H4 (cell line): ENCODE measurements around the gene MINPP1. TPM values are rescaled to one million over a fixed set of nuclear protein-coding genes. Genes with fewer than 3 reads are reported as not detected.
"Not testable (repeated sequence)": the region's sequence is repeated elsewhere in the genome, so short reads cannot be mapped to it uniquely, and the experiment has no call there.

Experiments used
- DNase-seq: peaks from one replicate; pipeline ENCODE4 v3.0.0-alpha.2; 2015; ENCODE audit warnings: low spot score
- total RNA-seq: library from RNA; depleted of rRNA; stranded (reverse); fragments of >200 nt; shearing (Covaris generic); gene quantifications from 2 replicates; pipeline ENCODE4 v1.2.3, GENCODE V29; 2014; rRNA removed

MINPP1 gene
- total RNA-seq, 1 experiment from 2014 or later, result 63.7 TPM

GRCh38 chr10:87565010-87565409 is 60.3 kb downstream of the MINPP1 start:
- no peak for DNase-seq

- DNase-seq, result no peak
These were observed 71.2 kb downstream of the MINPP1 start for GRCh38 chr10:87575851-87576250.

- no peak for DNase-seq
These were observed 73.6 kb downstream of the MINPP1 start for GRCh38 chr10:87578160-87578841.

- no peak for DNase-seq
These were observed 74.2 kb downstream of the MINPP1 start for GRCh38 chr10:87578842-87579401.

- no peak for DNase-seq
These were observed 74.9 kb downstream of the MINPP1 start for GRCh38 chr10:87579563-87579962.

GRCh38 chr10:87580016-87580415 is 75.3 kb downstream of the MINPP1 start:
- DNase-seq, result no peak

GRCh38 chr10:87585565-87586514 is 81.1 kb downstream of the MINPP1 start:
- DNase-seq, result no peak

- no peak for DNase-seq
These were observed 85.0 kb downstream of the MINPP1 start for GRCh38 chr10:87589645-87590051.

- DNase-seq, result no peak
These were observed 86.3 kb downstream of the MINPP1 start for GRCh38 chr10:87590705-87591588.

- no peak for DNase-seq
These were observed 86.8 kb downstream of the MINPP1 start for GRCh38 chr10:87591589-87591886.

- DNase-seq, result not testable (repeated sequence)
These were observed 88.2 kb downstream of the MINPP1 start for GRCh38 chr10:87592920-87593319.

GRCh38 chr10:87593702-87594101 is 89.0 kb downstream of the MINPP1 start:
- no peak for DNase-seq

- DNase-seq, result no peak
These were observed 89.5 kb downstream of the MINPP1 start for GRCh38 chr10:87594181-87594580.

- DNase-seq, result no peak
These were observed 90.2 kb downstream of the MINPP1 start for GRCh38 chr10:87594864-87595263.

- DNase-seq, result no peak
These were observed 91.7 kb downstream of the MINPP1 start for GRCh38 chr10:87596351-87596750.

GRCh38 chr10:87598700-87599099 is 94.0 kb downstream of the MINPP1 start:
- DNase-seq, result no peak

- no peak for DNase-seq
These were observed 95.9 kb downstream of the MINPP1 start for GRCh38 chr10:87600581-87600980.

Other genes with a start within 250 kb of the MINPP1 start
- 0.35 and 0.45 TPM in 2 replicates for gene NUTM2D, start 147.1 kb upstream of the MINPP1 start, total RNA-seq
- 0.17 TPM in 1 of 2 replicates, not detected in the other for gene PAPSS2, start 155.0 kb downstream of the MINPP1 start, total RNA-seq